HepG2 (cell line): ENCODE results near the gene SART1. TPM values are rescaled to one million over a fixed set of nuclear protein-coding genes. Genes with fewer than 3 reads are reported as not detected.

Source experiments
- AGO1 ChIP-seq: fragments of 200-400 bp; formaldehyde crosslinking; IDR thresholded peaks from 2 replicates; pipeline ENCODE4 v1.6.1; 2017; ENCODE audit warnings: mild to moderate bottlenecking, low read depth, low read length, moderate library complexity; ENCODE audit not compliant: poor library complexity, severe bottlenecking
- CENPBD1 ChIP-seq: sonication (generic); formaldehyde crosslinking; IDR thresholded peaks from 2 replicates; pipeline ENCODE4 v1.8.0; 2022; ENCODE audit warnings: missing genetic modification reagents, low read depth, mild to moderate bottlenecking, borderline replicate concordance
- DMAP1 ChIP-seq: IDR thresholded peaks from 2 replicates; pipeline ENCODE4 v1.6.1; 2016
- GFI1 ChIP-seq: sonication (generic); formaldehyde crosslinking; IDR thresholded peaks from 2 replicates; pipeline ENCODE4 v1.5.0; 2020; ENCODE audit warnings: missing genetic modification reagents, mild to moderate bottlenecking, borderline replicate concordance
- KDM5A ChIP-seq: fragments of 200-600 bp; sonication (generic); IDR thresholded peaks from 2 replicates; pipeline ENCODE4 v1.7.0; 2018; ENCODE audit warnings: antibody characterized with exemption, mild to moderate bottlenecking, low read length, borderline replicate concordance
- KDM5B ChIP-seq: sonication (generic); formaldehyde crosslinking; IDR thresholded peaks from 2 replicates; pipeline ENCODE4 v1.4.0; 2020; ENCODE audit warnings: missing genetic modification reagents, mild to moderate bottlenecking, borderline replicate concordance
- KLF6 ChIP-seq: IDR thresholded peaks from 2 replicates; pipeline ENCODE4 v1.8.0; 2016; ENCODE audit warnings: missing biosample characterization, missing genetic modification reagents
- NR1H2 ChIP-seq: sonication (generic); formaldehyde crosslinking; IDR thresholded peaks from 2 replicates; pipeline ENCODE4 v1.8.1; 2022; ENCODE audit warnings: low read depth, missing genetic modification reagents, borderline replicate concordance
- RCOR2 ChIP-seq: IDR thresholded peaks from 2 replicates; pipeline ENCODE4 v1.6.1; 2016; ENCODE audit warnings: missing biosample characterization, missing genetic modification reagents
- TRIM22 ChIP-seq: fragments of 450-650 bp; IDR thresholded peaks from 2 replicates; pipeline ENCODE4 v1.6.1; 2017
- U2AF1 ChIP-seq: fragments of 200-400 bp; formaldehyde crosslinking; optimal IDR thresholded peaks from 2 replicates; pipeline ENCODE3; 2017; ENCODE audit warnings: mild to moderate bottlenecking, low read depth, low read length
- ZBED4 ChIP-seq: sonication (generic); formaldehyde crosslinking; IDR thresholded peaks from 2 replicates; pipeline ENCODE4 v1.4.0; 2020; ENCODE audit warnings: missing genetic modification reagents, borderline replicate concordance
- ZBTB7B ChIP-seq: sonication (generic); formaldehyde crosslinking; IDR thresholded peaks from 2 replicates; pipeline ENCODE4 v1.4.0; 2020; ENCODE audit warnings: missing genetic modification reagents
- ZNF234 ChIP-seq: sonication (generic); formaldehyde crosslinking; conservative IDR thresholded peaks from 2 replicates; pipeline ENCODE4 v1.5.1; 2020; ENCODE audit warnings: mild to moderate bottlenecking, missing genetic modification reagents
- ZNF24 ChIP-seq: fragments of 450-650 bp; IDR thresholded peaks from 2 replicates; pipeline ENCODE4 v1.6.1; 2017; ENCODE audit warnings: antibody characterized with exemption, mild to moderate bottlenecking
- ZNF329 ChIP-seq: sonication (generic); formaldehyde crosslinking; IDR thresholded peaks from 2 replicates; pipeline ENCODE4 v1.9.0; 2021; ENCODE audit warnings: low read depth, mild to moderate bottlenecking, missing genetic modification reagents
- ZNF550 ChIP-seq: sonication (generic); formaldehyde crosslinking; IDR thresholded peaks from 2 replicates; pipeline ENCODE4 v1.4.0; 2020; ENCODE audit warnings: mild to moderate bottlenecking, missing genetic modification reagents, borderline replicate concordance
- ZNF615 ChIP-seq: sonication (generic); formaldehyde crosslinking; IDR thresholded peaks from 2 replicates; pipeline ENCODE4 v1.5.0; 2020; ENCODE audit warnings: mild to moderate bottlenecking, missing genetic modification reagents, borderline replicate concordance
- ZSCAN9 ChIP-seq: IDR thresholded peaks from 2 replicates; pipeline ENCODE4 v1.6.1; 2016; ENCODE audit warnings: borderline replicate concordance
- polyA plus RNA-seq, 8 experiments: library from polyadenylated mRNA; depleted of rRNA in 3 of 8; stranded (reverse) in 7 of 8; unstranded in 1 of 8; fragments of >200 nt; fragmentation: Illumina TruSeq in 4 of 8; extraction: Trizol in 4 of 8; gene quantifications; 2 replicates each; pipeline versions ENCODE4 v1.2.1 to v1.2.3, GENCODE V29; 2011 to 2016; ENCODE audit warnings: low read depth in 4 of 8, missing spikeins in 1 of 8, mixed read lengths in 1 of 8; ENCODE audit not compliant: insufficient read depth in 1 of 8
- total RNA-seq, 5 experiments: library from RNA; depleted of rRNA; stranded (reverse); fragments of >200 nt; fragmentation: Illumina TruSeq; extraction: Trizol; gene quantifications; 2 replicates each; pipeline ENCODE4 v1.2.3, GENCODE V29; 2016; ENCODE audit warnings: low read depth in 1 of 5

The SART1 gene
- total and polyA plus RNA-seq, 2 of the 13 experiments (the other 11 are each of a cell fraction or from before 2014, with no cell fraction given) = 11.3 to 22.5 TPM

GRCh38 chr11:65961267-65962140, at the start of gene SART1 (continued):
- TF ChIP-seq ZBED4 (peak; percentile 64), NR1H2 (CRISPR knock-in tag) (no peak), KDM5A (peak; percentile 94), TRIM22 (no peak), U2AF1 (no peak), GFI1 (no peak), KDM5B (peak; percentile 78; the same call in 1 of the 2 replicates), AGO1 (peak; percentile 62), DMAP1 (CRISPR knock-in tag) (peak; percentile 62; the same call in 1 of the 2 replicates), ZSCAN9 (CRISPR knock-in tag) (peak; percentile 48; the same call in 1 of the 2 replicates), ZNF615 (no peak), ZNF234 (CRISPR knock-in tag) (no peak; the same call in 1 of the 2 replicates), ZNF329 (CRISPR knock-in tag) (no peak), CENPBD1 (no peak), ZBTB7B (peak; percentile 77; the same call in 1 of the 2 replicates), RCOR2 (CRISPR knock-in tag) (peak; percentile 38; the same call in 1 of the 2 replicates), ZNF24 (no peak), ZNF550 (CRISPR knock-in tag) (no peak), KLF6 (CRISPR knock-in tag) (peak; percentile 77; the same call in 1 of the 2 replicates)
